ENCODE measurements around the gene THRAP3. TPM values are rescaled to one million over a fixed set of nuclear protein-coding genes. Genes with fewer than 3 reads are reported as not detected.

The THRAP3 gene
- total RNA-seq, 1 experiment from 2014 or later, result 160 TPM

DNA sequence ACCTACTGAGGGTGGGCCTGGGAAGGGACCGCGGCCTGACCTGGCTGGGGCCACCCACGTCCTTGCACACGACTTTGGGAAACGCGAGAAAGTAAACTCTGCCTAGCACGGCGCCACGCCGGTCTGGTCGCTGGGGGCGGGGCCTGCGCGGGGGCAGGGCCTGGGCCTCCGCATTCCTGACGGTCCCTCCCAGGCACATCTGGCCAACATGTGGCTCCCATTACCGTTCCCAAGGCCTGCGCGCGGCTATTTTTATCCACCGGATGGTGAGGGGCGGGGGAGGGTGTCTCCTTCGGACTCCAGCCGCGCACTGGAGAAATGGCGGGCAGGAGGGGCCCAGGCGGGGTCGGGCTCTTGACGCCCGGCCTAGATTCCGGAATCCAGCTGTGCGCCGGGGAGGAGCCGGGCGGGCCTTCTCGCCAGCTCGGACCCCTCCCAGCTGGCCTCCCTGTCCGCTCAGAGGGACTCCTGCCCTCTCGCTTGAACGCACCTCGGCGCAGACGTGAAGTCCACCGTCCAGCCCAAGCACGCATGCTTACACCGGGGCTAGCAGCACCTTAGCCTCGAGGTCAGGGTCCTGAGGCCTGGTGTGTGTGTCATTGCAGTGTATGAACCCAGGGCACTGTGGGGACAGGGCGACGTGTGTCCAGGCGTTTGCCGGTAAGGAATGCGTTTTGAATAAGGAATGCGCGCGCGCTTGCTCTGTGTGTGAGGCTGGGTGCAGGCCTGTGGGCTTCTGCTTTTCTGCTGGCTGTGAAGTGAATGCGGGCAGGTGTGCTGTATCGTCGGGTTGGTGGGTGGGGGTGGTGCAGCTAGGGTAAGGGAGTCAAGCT lies 97.1 kb downstream of the THRAP3 start (continued):
- TF ChIP-seq, protein P1, sequence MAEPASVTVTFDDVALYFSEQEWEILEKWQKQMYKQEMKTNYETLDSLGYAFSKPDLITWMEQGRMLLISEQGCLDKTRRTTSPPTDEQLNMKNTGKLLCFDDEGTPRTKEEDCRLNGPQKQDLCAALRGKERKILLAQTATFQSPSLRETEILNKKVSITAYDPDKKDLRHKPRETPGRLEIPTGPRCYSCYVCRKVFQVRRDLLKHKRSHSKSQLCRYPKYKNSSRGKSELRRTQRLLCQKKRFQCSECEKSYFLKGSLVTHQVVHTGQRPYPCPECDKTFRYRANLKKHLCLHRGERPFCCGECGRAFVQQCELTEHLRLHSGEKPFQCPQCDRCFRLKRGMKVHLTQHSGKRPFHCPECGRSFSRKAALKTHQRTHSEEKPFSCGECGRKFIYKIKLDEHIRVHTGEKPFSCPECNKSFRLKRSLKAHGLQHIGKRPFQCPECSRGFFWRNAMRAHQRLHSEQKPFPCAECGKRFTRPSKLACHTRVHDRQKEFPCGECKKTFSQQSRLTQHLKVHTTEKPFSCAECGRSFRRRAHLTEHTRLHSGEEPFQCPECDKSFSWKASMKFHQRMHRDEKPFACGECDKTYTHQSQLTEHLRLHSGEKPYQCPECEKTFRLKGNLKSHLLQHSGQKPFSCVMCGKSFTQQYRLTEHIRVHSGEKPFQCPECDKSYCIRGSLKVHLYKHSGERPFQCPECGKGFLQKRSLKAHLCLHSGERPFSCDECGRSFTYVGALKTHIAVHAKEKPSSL (CRISPR knock-in tag; conservative IDR thresholded peaks at IDR 0.05), result no peak
- TF ChIP-seq FOXK1 (CRISPR knock-in tag; IDR thresholded peaks at IDR 0.05), result peak; percentile 62
- TF ChIP-seq ERG (CRISPR knock-in tag; IDR thresholded peaks at IDR 0.05), result no peak
- peak; percentile 76; the same call in 1 of the 2 replicates for TF ChIP-seq ATF1 (CRISPR knock-in tag; IDR thresholded peaks at IDR 0.05)
- peak; percentile 84 for TF ChIP-seq SP1 (CRISPR knock-in tag; conservative IDR thresholded peaks at IDR 0.05)
- TF ChIP-seq ZNF121 (CRISPR knock-in tag; IDR thresholded peaks at IDR 0.05), result peak; percentile 92
- no peak for TF ChIP-seq SOX15 (CRISPR knock-in tag; IDR thresholded peaks at IDR 0.05)
- peak; percentile 90; the same call in 1 of the 2 replicates for TF ChIP-seq ZBTB43 (CRISPR knock-in tag; IDR thresholded peaks at IDR 0.05)
- TF ChIP-seq ZNF396 (CRISPR knock-in tag; IDR thresholded peaks at IDR 0.05; ENCODE audit: borderline replicate concordance), result no peak
- TF ChIP-seq, protein P2, sequence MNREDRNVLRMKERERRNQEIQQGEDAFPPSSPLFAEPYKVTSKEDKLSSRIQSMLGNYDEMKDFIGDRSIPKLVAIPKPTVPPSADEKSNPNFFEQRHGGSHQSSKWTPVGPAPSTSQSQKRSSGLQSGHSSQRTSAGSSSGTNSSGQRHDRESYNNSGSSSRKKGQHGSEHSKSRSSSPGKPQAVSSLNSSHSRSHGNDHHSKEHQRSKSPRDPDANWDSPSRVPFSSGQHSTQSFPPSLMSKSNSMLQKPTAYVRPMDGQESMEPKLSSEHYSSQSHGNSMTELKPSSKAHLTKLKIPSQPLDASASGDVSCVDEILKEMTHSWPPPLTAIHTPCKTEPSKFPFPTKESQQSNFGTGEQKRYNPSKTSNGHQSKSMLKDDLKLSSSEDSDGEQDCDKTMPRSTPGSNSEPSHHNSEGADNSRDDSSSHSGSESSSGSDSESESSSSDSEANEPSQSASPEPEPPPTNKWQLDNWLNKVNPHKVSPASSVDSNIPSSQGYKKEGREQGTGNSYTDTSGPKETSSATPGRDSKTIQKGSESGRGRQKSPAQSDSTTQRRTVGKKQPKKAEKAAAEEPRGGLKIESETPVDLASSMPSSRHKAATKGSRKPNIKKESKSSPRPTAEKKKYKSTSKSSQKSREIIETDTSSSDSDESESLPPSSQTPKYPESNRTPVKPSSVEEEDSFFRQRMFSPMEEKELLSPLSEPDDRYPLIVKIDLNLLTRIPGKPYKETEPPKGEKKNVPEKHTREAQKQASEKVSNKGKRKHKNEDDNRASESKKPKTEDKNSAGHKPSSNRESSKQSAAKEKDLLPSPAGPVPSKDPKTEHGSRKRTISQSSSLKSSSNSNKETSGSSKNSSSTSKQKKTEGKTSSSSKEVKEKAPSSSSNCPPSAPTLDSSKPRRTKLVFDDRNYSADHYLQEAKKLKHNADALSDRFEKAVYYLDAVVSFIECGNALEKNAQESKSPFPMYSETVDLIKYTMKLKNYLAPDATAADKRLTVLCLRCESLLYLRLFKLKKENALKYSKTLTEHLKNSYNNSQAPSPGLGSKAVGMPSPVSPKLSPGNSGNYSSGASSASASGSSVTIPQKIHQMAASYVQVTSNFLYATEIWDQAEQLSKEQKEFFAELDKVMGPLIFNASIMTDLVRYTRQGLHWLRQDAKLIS (CRISPR knock-in tag; IDR thresholded peaks at IDR 0.05; ENCODE audit: borderline replicate concordance), result peak; percentile 95; the same call in 1 of the 2 replicates
- peak; percentile 14 for TF ChIP-seq TEAD4 (CRISPR knock-in tag; IDR thresholded peaks at IDR 0.05)

GRCh38 chr1:36322041-36322785 lies 98.0 kb downstream of the THRAP3 start:
- DNase-seq (ENCODE audit: low spot score), result peak; percentile 54
- Mint-ChIP-seq H3K27me3 (ENCODE audit: low read depth) (peaks cover 10% of the 10 kb centered on the region), H3K4me1 (peaks cover 25% of the 10 kb centered on the region), H3K4me3 (peak overlapping the region; percentile 89), H3K9me3 (no peaks in the 10 kb centered on the region), H3K36me3 (peaks cover 6% of the 10 kb centered on the region; the same call in 1 of the 2 replicates), H3K27ac (peak overlapping the region; percentile 97; the same call in 1 of the 2 replicates)
- ChIA-PET CTCF (interaction anchor here (0.6 to 4.8 kb wide), 15 partner anchors 12 to 225 kb away, joined by 3 to 32 read pairs (median 4); partner anchors contain the start of genes SH3D21 and TRAPPC3), POLR2A (interaction anchor here (0.7 to 7.3 kb wide), 12 partner anchors 9 to 552 kb away, joined by 3 to 77 read pairs (median 5); partner anchors contain the start of genes CLSPN, LSM10, SH3D21 and STK40)
- ATAC-seq, result 0 out of 2 replicates have a peak, but pooled peaks have one; percentile 0
- TF ChIP-seq ZNF416 (CRISPR knock-in tag; IDR thresholded peaks at IDR 0.05) (peak; percentile 66; the same call in 1 of the 2 replicates), CREM (CRISPR knock-in tag; IDR thresholded peaks at IDR 0.05) (0 out of 2 replicates have a peak, but pooled peaks have one; percentile 17), MYBL2 (CRISPR knock-in tag; IDR thresholded peaks at IDR 0.05) (no peak)
- TF ChIP-seq, protein P3, sequence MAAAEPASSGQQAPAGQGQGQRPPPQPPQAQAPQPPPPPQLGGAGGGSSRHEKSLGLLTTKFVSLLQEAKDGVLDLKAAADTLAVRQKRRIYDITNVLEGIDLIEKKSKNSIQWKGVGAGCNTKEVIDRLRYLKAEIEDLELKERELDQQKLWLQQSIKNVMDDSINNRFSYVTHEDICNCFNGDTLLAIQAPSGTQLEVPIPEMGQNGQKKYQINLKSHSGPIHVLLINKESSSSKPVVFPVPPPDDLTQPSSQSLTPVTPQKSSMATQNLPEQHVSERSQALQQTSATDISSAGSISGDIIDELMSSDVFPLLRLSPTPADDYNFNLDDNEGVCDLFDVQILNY (CRISPR knock-in tag; IDR thresholded peaks at IDR 0.05), result peak; percentile 20; the same call in 1 of the 2 replicates
